Measurements from ENCODE around the gene UAP1L1. TPM values are rescaled to one million over a fixed set of nuclear protein-coding genes. Genes with fewer than 3 reads are reported as not detected.
"Not testable (repeated sequence)": the region's sequence is repeated elsewhere in the genome, so short reads cannot be mapped to it uniquely, and the experiment has no call there.

The UAP1L1 gene
- total RNA-seq, 1 donor from 2014 or later = 5.4 TPM

- H3K36me3 Mint-ChIP-seq = no peaks in the 10 kb centered on the region
These were observed 18.6 kb upstream of the UAP1L1 start for GRCh38 chr9:137058521-137059234.

GRCh38 chr9:137062384-137062783 is 14.9 kb upstream of the UAP1L1 start:
- Mint-ChIP-seq H3K4me1 (ENCODE audit: unreplicated experiment) (no peaks in the 10 kb centered on the region), H3K4me3 (no peak overlapping the region), H3K9me3 (no peaks in the 10 kb centered on the region), H3K27me3 (peaks cover 20% of the 10 kb centered on the region), H3K36me3 (no peaks in the 10 kb centered on the region), H3K27ac (no peak overlapping the region)
- TF ChIP-seq CTCF (conservative IDR thresholded peaks at IDR 0.05) = no peak
- no peak for DNase-seq (ENCODE audit: extremely low spot score, unreplicated experiment)

More at GRCh38 chr9:137058521-137059234, 18.6 kb upstream of the UAP1L1 start:
- Mint-ChIP-seq H3K9me3 (no peaks in the 10 kb centered on the region), H3K4me1 (ENCODE audit: unreplicated experiment) (no peaks in the 10 kb centered on the region), H3K4me3 (no peak overlapping the region), H3K27me3 (peaks cover 40% of the 10 kb centered on the region), H3K27ac (no peak overlapping the region)
- TF ChIP-seq CTCF (conservative IDR thresholded peaks at IDR 0.05) = no peak
- DNase-seq (ENCODE audit: extremely low spot score, unreplicated experiment) = no peak

GRCh38 chr9:137062798-137063197 is 14.5 kb upstream of the UAP1L1 start:
- peaks cover 17% of the 10 kb centered on the region for H3K27me3 Mint-ChIP-seq
- H3K4me3 Mint-ChIP-seq; H3K9me3 Mint-ChIP-seq; H3K27ac Mint-ChIP-seq; H3K4me1 Mint-ChIP-seq (ENCODE audit: unreplicated experiment); H3K36me3 Mint-ChIP-seq; DNase-seq (ENCODE audit: extremely low spot score, unreplicated experiment): not testable (repeated sequence)

- peaks cover 14% of the 10 kb centered on the region for H3K27me3 Mint-ChIP-seq
- no peak for DNase-seq (ENCODE audit: extremely low spot score, unreplicated experiment)
- H3K27ac Mint-ChIP-seq = no peak overlapping the region
- H3K4me3 Mint-ChIP-seq = no peak overlapping the region
- no peak for TF ChIP-seq CTCF (conservative IDR thresholded peaks at IDR 0.05)
- H3K9me3 Mint-ChIP-seq = no peaks in the 10 kb centered on the region
- H3K36me3 Mint-ChIP-seq = no peaks in the 10 kb centered on the region
- H3K4me1 Mint-ChIP-seq (ENCODE audit: unreplicated experiment) = peaks cover 4% of the 10 kb centered on the region
These were observed 13.8 kb upstream of the UAP1L1 start for GRCh38 chr9:137063311-137064026.

- no peaks in the 10 kb centered on the region for H3K9me3 Mint-ChIP-seq
- H3K4me3 Mint-ChIP-seq = no peak overlapping the region
- no peak for DNase-seq (ENCODE audit: extremely low spot score, unreplicated experiment)
- no peak overlapping the region for H3K27ac Mint-ChIP-seq
- no peaks in the 10 kb centered on the region for H3K36me3 Mint-ChIP-seq
- H3K27me3 Mint-ChIP-seq = peaks cover 8% of the 10 kb centered on the region
- peaks cover 4% of the 10 kb centered on the region for H3K4me1 Mint-ChIP-seq (ENCODE audit: unreplicated experiment)
- peak; percentile 94 for TF ChIP-seq CTCF (conservative IDR thresholded peaks at IDR 0.05)
These were observed 13.1 kb upstream of the UAP1L1 start for GRCh38 chr9:137064027-137064879.

- no peaks in the 10 kb centered on the region for H3K36me3 Mint-ChIP-seq
- no peak overlapping the region for H3K4me3 Mint-ChIP-seq
- no peak for TF ChIP-seq CTCF (conservative IDR thresholded peaks at IDR 0.05)
- no peak overlapping the region for H3K27ac Mint-ChIP-seq
- H3K27me3 Mint-ChIP-seq = peaks cover 8% of the 10 kb centered on the region
- DNase-seq (ENCODE audit: extremely low spot score, unreplicated experiment) = no peak
- peaks cover 4% of the 10 kb centered on the region for H3K4me1 Mint-ChIP-seq (ENCODE audit: unreplicated experiment)
- H3K9me3 Mint-ChIP-seq = no peaks in the 10 kb centered on the region
These were observed 12.5 kb upstream of the UAP1L1 start for GRCh38 chr9:137064880-137065164.
